HUES64 (cell line): ENCODE measurements around the gene KCNE3. TPM values are rescaled to one million over a fixed set of nuclear protein-coding genes. Genes with fewer than 3 reads are reported as not detected.
A peak's percentile ranks its signal among the peaks of the same experiment; 100 is the strongest.

Experiments
- H3K27ac ChIP-seq: 2 replicates; pipeline ENCODE4 v1.7.0; 2013; ENCODE audit warnings: low read depth, low read length, inconsistent platforms
- H3K27me3 ChIP-seq: 2 replicates; pipeline ENCODE4 v1.6.1; 2013; ENCODE audit warnings: mild to moderate bottlenecking, low read length; ENCODE audit not compliant: insufficient read depth
- H3K36me3 ChIP-seq: 2 replicates; pipeline ENCODE4 v1.6.1; 2013; ENCODE audit warnings: mild to moderate bottlenecking, low read length; ENCODE audit not compliant: insufficient read depth
- H3K4me1 ChIP-seq: 2 replicates; pipeline ENCODE4 v1.6.1; 2013; ENCODE audit warnings: mild to moderate bottlenecking, low read length, moderate library complexity; ENCODE audit not compliant: insufficient read depth
- H3K4me3 ChIP-seq: 2 replicates; pipeline ENCODE4 v1.5.1; 2013; ENCODE audit warnings: mild to moderate bottlenecking, low read length, moderate library complexity
- H3K9ac ChIP-seq: 2 replicates; pipeline ENCODE4 v1.6.1; 2013; ENCODE audit warnings: mild to moderate bottlenecking, low read depth, low read length
- H3K9me3 ChIP-seq: 2 replicates; pipeline ENCODE4 v1.6.1; 2013; ENCODE audit warnings: low read depth, low read length; ENCODE audit not compliant: insufficient read depth
- WGBS: fragments of 150-250, 120-280 bp; methylation state at CpG from one replicate; pipeline ENCODE4 v1.1.7; 2013; ENCODE audit warnings: missing lambda C conversion rate; 5-methylcytosine and 5-hydroxymethylcytosine counted together
- polyA plus RNA-seq, 2 experiments: library from polyadenylated mRNA; stranded (reverse); fragments of 50-300 nt; gene quantifications; one replicate each; pipeline ENCODE4 v1.2.3, GENCODE V29; 2013

The KCNE3 gene, protein sequence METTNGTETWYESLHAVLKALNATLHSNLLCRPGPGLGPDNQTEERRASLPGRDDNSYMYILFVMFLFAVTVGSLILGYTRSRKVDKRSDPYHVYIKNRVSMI
- polyA plus RNA-seq (2013, experiment 1 of 2) = 4.7 TPM
- polyA plus RNA-seq (2013, experiment 2 of 2) = 6.3 TPM

DNA sequence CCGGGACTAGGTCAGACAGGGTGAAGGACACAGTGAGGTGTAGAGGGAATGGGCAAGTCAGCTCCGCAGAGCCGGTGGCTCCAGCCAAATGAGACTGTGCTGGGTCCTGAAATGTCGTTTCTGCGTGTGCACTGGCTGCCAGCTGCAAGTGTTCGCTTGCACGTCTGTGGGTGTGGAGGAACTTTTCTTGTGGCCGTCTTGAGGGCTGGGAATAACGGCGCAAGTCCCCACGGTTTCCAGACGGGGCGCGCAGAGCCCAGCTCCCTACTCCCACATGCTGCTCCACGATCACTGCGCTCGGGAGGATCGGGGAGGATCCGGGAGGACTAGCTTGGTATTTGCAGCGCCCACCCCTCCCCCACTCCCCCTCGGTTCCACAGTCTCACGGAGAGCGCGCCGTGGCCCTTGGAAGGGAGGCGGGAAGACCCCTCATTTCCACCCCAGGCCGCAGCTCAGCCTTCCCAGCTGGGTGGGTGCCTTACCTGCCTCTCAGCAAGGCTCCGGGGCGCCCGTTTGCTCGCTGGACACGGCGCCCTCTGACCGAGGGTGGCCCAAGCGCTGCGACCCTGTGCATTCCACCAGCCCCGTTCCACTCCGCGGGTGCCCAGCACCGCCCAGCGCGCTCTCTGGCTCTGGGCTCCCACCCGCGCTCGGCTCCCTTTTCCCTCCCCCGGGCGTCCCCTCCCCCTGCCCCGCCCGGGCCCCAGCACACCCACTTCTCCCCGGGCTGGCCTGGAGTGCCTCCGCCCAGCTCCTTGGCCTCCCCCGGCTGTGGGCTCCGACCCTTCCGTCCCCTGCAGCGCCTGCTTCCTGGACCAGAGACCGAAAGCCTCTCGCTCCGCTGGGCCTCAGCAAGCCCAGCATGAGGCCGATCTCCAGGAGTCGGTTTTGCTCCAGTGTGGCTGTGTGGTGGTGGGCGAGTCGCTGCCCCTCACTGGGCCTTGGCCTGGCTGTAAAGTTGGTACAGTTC lies at the start of gene KCNE3:
KCNE3 (minus strand) TSS at position 634 of the 970 bp plus-strand sequence. CDS start 9,986 bp downstream, outside the sequence.
- peak within 1 kb of the TSS; percentile 67 for H3K4me3 ChIP-seq
- peaks cover 16% of the 10 kb centered on the region for H3K4me1 ChIP-seq
- no peaks in the 10 kb centered on the region for H3K9me3 ChIP-seq
- H3K9ac ChIP-seq = peak within 1 kb of the TSS; percentile 77
- H3K36me3 ChIP-seq = no peaks in the 10 kb centered on the region
- H3K27me3 ChIP-seq = peaks cover 20% of the 10 kb centered on the region
- WGBS = 8% methylated on average over 62 of the region's 62 CpGs
- no peak within 1 kb of the TSS for H3K27ac ChIP-seq

DNA sequence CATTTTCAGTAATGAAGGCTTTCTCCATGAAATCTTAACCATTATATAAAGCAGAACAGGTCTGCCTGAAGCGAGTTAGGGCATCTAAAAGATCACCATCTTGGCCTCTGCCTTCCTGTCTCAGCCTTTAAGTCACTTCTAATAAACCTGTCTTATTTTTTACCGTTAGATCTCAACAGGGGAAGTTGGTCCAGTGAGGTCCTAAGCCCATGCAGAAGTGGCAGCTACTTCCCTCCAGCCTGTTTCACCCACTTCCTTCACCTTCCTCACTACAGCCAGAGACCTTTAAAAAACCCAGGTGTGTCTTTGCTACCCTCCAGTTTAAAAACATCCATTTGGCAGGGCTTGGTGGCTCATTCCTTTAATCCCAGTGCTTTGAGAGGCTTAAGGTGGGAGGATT lies 40.2 kb upstream of the KCNE3 start:
- Histone ChIP-seq H3K27ac (no peak overlapping the region), H3K9ac (no peak overlapping the region), H3K36me3 (no peaks in the 10 kb centered on the region), H3K27me3 (no peaks in the 10 kb centered on the region; the same call in 1 of the 2 replicates), H3K4me3 (no peak overlapping the region), H3K4me1 (no peaks in the 10 kb centered on the region), H3K9me3 (peaks cover 5% of the 10 kb centered on the region)
- WGBS = 90% methylated on average over 2 of the region's 2 CpGs

DNA sequence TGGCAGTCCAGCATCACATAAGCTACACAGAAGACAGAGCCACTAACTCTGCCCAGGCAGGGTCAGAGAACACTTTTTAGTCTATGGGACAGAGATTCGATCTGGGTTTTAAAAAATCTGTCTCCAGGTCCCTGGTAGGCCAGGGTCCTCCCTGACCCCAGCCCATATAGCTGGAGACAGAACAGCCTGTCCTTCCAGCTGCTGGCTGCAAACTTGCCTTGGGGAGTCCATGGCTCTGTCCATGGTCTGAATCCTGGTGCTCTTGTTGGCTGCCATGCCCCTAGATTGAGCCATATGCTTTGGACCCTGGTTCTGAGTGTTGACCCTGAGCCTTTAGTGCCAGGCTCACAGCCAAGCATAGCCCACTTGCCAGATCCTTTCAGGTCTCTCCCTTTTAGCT lies 39.5 kb upstream of the KCNE3 start:
- H3K4me1 ChIP-seq = no peaks in the 10 kb centered on the region
- no peaks in the 10 kb centered on the region; the same call in 1 of the 2 replicates for H3K36me3 ChIP-seq
- H3K9me3 ChIP-seq = peaks cover 13% of the 10 kb centered on the region
- no peaks in the 10 kb centered on the region; the same call in 1 of the 2 replicates for H3K27me3 ChIP-seq
- no peak overlapping the region for H3K4me3 ChIP-seq
- H3K9ac ChIP-seq = no peak overlapping the region
- no peak overlapping the region for H3K27ac ChIP-seq
- WGBS = 94% methylated on average over 1 of the region's 1 CpG

DNA sequence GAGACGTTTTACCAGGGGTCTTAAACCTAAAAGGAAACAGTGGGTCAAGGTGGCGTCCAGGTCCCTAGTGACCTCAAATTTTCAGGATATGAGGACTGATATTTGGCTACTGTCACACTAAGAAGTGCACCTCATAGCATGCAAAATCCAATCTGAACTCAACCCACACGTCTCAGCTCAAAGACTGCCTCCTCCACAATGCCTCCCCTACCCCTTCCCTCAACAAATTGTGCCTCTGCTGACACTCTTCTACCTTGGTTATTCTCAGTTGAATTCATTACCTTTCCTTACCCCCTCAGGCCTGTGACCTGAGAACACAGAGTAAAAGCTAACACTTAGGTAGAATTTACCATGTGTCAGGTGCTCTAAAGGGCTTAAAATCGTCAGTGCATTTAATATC lies 38.6 kb upstream of the KCNE3 start:
- no peaks in the 10 kb centered on the region for H3K4me1 ChIP-seq
- no peaks in the 10 kb centered on the region for H3K27me3 ChIP-seq
- no peaks in the 10 kb centered on the region; the same call in 1 of the 2 replicates for H3K36me3 ChIP-seq
- H3K9me3 ChIP-seq = peaks cover 19% of the 10 kb centered on the region
- WGBS = 91% methylated on average over 4 of the region's 4 CpGs
- H3K27ac ChIP-seq = no peak overlapping the region
- H3K9ac ChIP-seq = no peak overlapping the region
- no peak overlapping the region for H3K4me3 ChIP-seq

DNA sequence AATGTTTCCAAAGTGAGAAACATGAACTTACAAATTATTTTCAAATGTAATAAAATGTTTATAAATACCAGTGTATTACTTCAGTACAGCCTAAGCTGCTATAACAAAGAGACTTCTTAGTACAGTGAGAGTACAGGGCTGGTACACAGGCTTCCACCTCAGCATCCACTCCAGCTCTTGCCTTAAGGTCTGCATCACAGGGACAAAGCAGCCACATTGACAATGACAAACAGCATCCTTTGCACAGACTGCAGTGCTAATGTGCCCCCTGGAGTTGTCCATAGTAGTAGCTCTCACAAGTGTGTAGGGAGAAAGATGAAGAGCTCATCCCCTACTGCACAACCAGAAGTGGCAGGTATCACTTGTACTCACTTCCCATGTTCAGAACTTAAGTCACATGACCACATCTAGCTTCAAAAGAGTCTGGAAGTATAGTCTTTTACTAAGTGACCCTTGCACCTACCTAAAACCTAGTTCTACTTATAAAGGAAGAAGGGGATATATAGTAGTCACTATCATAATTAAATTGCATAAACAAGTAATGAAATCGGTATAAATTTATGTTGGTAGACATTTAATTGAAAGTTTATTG lies 36.8 kb upstream of the KCNE3 start:
- Histone ChIP-seq H3K9me3 (peaks cover 20% of the 10 kb centered on the region), H3K9ac (no peak overlapping the region), H3K4me3 (no peak overlapping the region), H3K36me3 (no peaks in the 10 kb centered on the region; the same call in 1 of the 2 replicates), H3K4me1 (no peaks in the 10 kb centered on the region), H3K27ac (no peak overlapping the region), H3K27me3 (no peaks in the 10 kb centered on the region)
- 100% methylated on average over 1 of the region's 1 CpG for WGBS

DNA sequence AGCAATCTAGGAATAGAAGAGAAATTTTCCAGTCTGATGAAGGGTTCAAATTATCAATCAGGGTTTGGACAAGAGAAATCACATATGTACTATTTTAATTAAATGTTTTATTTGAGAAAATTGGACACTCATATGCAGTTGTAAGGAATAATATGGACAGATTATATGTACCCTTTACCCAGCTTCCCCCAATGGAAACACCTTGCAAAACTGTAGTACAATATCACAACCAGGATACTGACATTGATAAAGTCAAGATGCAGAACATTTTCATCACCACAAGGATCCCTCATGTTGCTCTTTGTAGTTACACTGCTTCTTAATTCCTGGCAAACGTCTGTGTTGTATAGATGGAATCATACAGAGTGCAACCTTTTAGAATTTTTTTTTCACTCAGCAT lies 27.6 kb upstream of the KCNE3 start:
- Histone ChIP-seq H3K27me3 (no peaks in the 10 kb centered on the region), H3K9ac (no peak overlapping the region), H3K36me3 (no peaks in the 10 kb centered on the region), H3K4me1 (peaks cover 11% of the 10 kb centered on the region; the same call in 1 of the 2 replicates), H3K9me3 (peaks cover 9% of the 10 kb centered on the region; the same call in 1 of the 2 replicates), H3K4me3 (no peak overlapping the region), H3K27ac (no peak overlapping the region)
- WGBS = 100% methylated on average over 1 of the region's 1 CpG

DNA sequence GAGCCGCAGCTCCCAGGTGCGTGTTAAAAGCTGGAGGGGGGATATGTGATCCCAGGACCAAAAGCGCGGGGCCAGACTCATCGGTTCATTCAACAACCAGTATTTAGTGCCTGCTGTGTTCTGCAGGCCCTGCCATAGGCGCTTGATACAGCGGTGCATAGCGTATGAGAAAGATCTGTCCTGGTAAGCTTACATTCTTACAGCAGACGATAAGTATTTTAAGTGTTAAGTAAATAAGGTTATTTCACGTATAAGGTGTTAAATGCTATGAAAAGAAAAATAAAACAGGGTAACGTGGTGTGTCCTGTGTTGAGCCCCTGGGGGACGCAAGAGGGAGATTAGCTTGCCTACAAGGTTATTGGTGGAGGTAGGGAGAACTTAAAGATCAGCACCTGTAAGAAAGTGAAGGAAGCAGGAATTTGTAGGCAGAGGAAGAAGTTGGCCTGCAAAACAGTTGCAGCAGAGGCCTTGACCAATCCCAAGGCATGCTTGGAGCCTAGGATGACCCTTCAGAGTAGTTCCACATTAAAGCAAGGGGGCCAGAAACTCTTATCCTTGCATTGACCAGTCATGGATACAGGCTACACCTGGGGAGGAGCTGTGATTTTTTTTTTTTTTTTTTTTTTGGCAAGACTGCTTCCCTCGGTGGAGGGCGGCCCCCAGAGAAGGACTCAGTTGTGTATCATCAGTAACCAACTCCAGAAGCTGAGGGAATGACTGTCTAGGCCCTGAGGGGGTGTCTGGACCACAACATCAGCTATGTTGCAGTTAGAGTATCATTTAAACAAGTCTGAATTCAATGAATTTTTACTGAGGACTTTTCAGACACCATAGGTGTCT lies 26.7 kb upstream of the KCNE3 start:
- peaks cover 11% of the 10 kb centered on the region; the same call in 1 of the 2 replicates for H3K4me1 ChIP-seq
- H3K27ac ChIP-seq = peak overlapping the region; percentile 98
- no peaks in the 10 kb centered on the region for H3K36me3 ChIP-seq
- H3K9me3 ChIP-seq = peaks cover 9% of the 10 kb centered on the region; the same call in 1 of the 2 replicates
- H3K27me3 ChIP-seq = no peaks in the 10 kb centered on the region
- H3K4me3 ChIP-seq = peak overlapping the region; percentile 81
- 10% methylated on average over 14 of the region's 14 CpGs for WGBS
- H3K9ac ChIP-seq = peak overlapping the region; percentile 97

DNA sequence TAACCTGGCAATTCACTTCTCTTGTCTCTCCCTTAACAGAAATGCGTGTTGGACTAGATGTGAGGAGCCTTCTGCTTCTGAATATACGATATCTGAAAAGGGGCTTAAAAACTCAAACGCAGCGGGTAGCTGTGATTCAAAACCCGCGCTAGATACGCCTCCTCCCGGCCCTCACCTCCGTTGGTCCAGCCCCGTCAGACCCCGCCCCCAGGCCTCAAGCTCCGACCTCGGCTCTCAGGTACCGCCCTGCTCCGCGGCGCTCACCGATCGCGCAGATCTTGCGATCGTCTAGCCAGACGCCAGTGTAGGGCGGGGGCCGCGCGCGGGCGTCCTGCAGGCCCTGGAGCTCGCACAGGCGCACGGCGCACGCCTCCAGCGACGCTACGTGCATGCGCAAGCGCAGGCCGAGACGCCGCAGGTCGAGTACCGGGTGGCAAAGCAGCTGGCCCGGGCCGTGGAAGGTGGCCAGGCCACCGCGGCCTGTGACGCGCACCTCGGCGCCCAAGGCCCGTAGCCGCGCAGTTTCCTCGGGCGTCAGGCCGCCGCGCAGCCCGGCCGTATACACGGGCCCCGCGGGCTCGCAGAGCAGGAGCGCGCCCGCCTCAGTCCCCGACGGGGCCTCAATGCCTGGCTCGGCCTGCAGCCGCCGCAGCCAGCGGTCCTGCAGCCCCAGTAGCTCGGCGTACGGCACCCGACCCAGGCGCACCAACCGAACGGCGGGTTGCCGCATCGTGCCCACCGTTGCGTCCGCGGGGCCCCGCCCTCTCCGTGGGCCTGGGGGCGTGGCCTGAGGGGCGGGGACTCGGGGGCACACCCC lies 25.8 kb upstream of the KCNE3 start, which contains the start of gene LIPT2:
LIPT2 (minus strand) TSS at position 751 of the 817 bp plus-strand sequence; CDS start at position 730, 21 bp downstream.
- Histone ChIP-seq H3K4me1 (peaks cover 11% of the 10 kb centered on the region; the same call in 1 of the 2 replicates), H3K9me3 (peaks cover 9% of the 10 kb centered on the region; the same call in 1 of the 2 replicates), H3K27ac (peak within 1 kb of the TSS; percentile 98), H3K36me3 (no peaks in the 10 kb centered on the region), H3K4me3 (peak within 1 kb of the TSS; percentile 81), H3K27me3 (no peaks in the 10 kb centered on the region), H3K9ac (peak within 1 kb of the TSS; percentile 97)
- WGBS = under 1% methylated on average over 94 of the region's 94 CpGs

DNA sequence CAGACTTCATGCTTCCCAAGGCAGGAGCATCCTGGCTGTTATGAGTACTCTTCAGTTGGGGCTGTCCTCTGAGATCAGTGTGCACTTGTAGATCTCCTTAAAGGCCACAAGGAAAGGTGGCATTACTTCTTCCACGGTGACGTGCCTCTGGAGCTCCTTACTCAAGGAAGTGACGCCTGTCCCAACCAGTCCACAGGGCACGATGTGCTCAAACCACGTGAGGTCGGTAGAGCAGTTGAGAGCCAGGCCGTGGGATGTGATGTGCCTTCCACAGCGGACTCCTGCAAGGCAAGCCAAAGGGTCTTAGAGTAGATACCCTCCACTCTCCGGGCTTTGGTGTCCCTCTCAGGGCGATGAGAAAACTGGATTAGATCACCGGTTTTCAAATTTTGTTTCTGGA lies 24.7 kb upstream of the KCNE3 start:
- H3K4me3 ChIP-seq = no peak overlapping the region
- WGBS = 93% methylated on average over 11 of the region's 11 CpGs

More for the DNA sequence above, 24.7 kb upstream of the KCNE3 start:
- Histone ChIP-seq H3K27ac (no peak overlapping the region; the same call in 1 of the 2 replicates), H3K9ac (no peak overlapping the region), H3K4me1 (peaks cover 11% of the 10 kb centered on the region; the same call in 1 of the 2 replicates), H3K9me3 (peaks cover 5% of the 10 kb centered on the region; the same call in 1 of the 2 replicates), H3K27me3 (no peaks in the 10 kb centered on the region), H3K36me3 (no peaks in the 10 kb centered on the region)
